Nephron (organoid): ENCODE measurements around the gene HLA-DRB5.
"Not testable (repeated sequence)": the region's sequence is repeated elsewhere in the genome, so short reads cannot be mapped to it uniquely, and the experiment has no call there.

Source experiments
- H3K27ac Mint-ChIP-seq, 3 experiments: 2 replicates each; pipeline ENCODE4 v1.8.0; 2020; ENCODE audit warnings: mixed read lengths in 3 of 3, mild to moderate bottlenecking in 2 of 3, moderate library complexity in 1 of 3
- H3K27me3 Mint-ChIP-seq: 2 replicates; pipeline ENCODE4 v1.8.0; 2021; ENCODE audit warnings: low read depth, mild to moderate bottlenecking, moderate library complexity, mixed read lengths
- H3K36me3 Mint-ChIP-seq: 2 replicates; pipeline ENCODE4 v1.8.0; 2020; ENCODE audit warnings: low read depth, mixed read lengths
- H3K4me1 Mint-ChIP-seq: 2 replicates; pipeline ENCODE4 v1.8.0; 2020; ENCODE audit warnings: mixed read lengths
- H3K4me3 Mint-ChIP-seq, 3 experiments: 2 replicates each; pipeline ENCODE4 v1.8.0; 2020; ENCODE audit warnings: mild to moderate bottlenecking in 3 of 3, mixed read lengths in 3 of 3, moderate library complexity in 2 of 3
- H3K9me3 Mint-ChIP-seq: 2 replicates; pipeline ENCODE4 v1.8.0; 2020; ENCODE audit warnings: mixed read lengths
- CTCF ChIP-seq, 3 experiments: fragments of 200-600 bp; sonication (generic); IDR thresholded peaks; one replicate each; pipeline ENCODE4 v1.5.0; 2021; ENCODE audit warnings: antibody characterized with exemption in 3 of 3; ENCODE audit not compliant: unreplicated experiment in 3 of 3

Gene HLA-DRB5

DNA sequence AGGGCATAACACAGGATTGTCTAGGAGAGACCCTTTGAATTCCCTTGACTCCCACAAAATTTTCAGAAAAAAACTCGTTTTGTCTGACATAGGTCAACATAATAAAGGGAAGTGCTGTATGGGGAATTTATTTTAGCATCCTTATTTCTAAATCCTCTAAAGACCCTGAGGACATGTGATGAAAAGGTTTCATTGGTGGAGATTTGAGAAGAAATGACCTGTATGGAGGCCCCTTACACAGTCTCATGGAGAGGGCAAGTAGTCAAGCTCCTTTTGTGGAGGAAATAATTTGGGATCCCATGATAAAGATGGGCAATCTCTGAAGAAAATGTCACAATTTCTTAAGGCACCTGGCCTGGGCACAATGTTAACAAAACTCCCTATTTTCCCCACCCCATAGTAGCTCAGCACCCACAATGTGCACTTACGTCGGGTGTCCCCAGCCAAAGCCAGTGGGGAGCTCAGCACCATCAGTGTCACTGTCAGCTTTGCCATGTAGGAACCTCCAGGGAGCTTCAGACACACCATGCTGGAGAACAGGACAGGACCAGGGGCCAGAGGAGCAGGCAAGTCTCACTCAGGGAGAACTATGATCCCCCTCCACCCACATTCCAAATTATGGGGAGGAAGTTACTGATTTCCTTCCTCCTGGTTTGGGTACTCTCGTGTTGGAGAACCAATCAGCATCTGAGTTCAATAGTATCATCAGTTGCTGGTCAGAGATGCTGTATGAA lies at the start of gene HLA-DRB5:
HLA-DRB5 (minus strand) TSS at position 591 of the 734 bp plus-strand sequence; CDS start at position 528, 63 bp downstream.
- Mint-ChIP-seq H3K4me3 (no peak within 1 kb of the TSS), H3K27me3 (peaks cover 11% of the 10 kb centered on the region), H3K27ac (no peak within 1 kb of the TSS), H3K36me3 (no peaks in the 10 kb centered on the region), H3K4me1 (no peaks in the 10 kb centered on the region), H3K9me3 (peaks cover 4% of the 10 kb centered on the region)
- no peak for TF ChIP-seq CTCF (IDR thresholded peaks at IDR 0.05; ENCODE audit: unreplicated experiment in 3 of 3)

- Mint-ChIP-seq H3K27ac (no peak overlapping the region), H3K36me3 (no peaks in the 10 kb centered on the region), H3K4me3 (no peak overlapping the region), H3K9me3 (no peaks in the 10 kb centered on the region), H3K27me3 (peaks cover 16% of the 10 kb centered on the region), H3K4me1 (peaks cover 5% of the 10 kb centered on the region)
- no peak for TF ChIP-seq CTCF (IDR thresholded peaks at IDR 0.05; ENCODE audit: unreplicated experiment in 3 of 3)
Observed at GRCh38 chr6:32578962-32579361, 48.9 kb upstream of the HLA-DRB5 start.

DNA sequence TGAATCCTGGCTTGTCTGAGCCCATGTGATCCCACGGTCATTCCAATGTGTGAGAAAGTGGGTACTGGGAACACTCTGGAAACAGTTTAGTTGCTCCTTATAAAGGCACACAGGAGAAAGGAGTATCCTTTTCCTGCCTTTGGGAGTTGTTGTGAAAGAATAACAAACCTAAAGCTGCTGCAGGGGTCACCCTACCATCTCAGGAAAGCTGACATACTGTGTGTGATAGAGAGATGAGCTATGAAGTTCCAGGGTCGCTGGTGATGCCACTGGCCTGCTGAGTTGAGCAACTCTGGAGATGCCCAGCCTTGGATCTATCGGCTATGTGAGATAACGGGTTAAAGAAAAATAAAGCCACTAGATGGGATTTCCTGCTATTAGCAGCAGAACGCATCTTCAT lies 47.4 kb upstream of the HLA-DRB5 start:
- not testable (repeated sequence) for H3K36me3 Mint-ChIP-seq, H3K27ac Mint-ChIP-seq, H3K27me3 Mint-ChIP-seq, H3K4me3 Mint-ChIP-seq, H3K4me1 Mint-ChIP-seq, H3K9me3 Mint-ChIP-seq

DNA sequence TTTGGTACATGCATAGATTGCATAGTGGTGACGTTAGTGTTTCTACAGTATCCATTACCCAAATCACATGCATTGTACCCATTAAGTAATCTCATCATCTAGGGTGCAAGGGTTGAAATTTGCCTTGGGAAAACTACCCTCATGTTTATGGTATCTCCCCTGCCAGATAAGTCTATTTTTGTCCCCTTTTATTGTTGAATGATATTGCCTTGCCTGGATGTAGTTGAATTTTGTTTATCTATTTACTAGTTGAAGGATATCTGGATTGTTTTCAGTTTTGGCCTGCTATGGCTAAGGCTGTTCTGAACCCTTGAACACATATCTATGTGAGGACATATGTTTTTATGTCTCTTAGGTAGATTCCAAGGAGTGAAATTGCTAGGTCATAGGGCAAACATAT lies 46.2 kb upstream of the HLA-DRB5 start:
- H3K27me3 Mint-ChIP-seq: peaks cover 5% of the 10 kb centered on the region
- H3K4me3 Mint-ChIP-seq: no peak overlapping the region
- no peak for TF ChIP-seq CTCF (IDR thresholded peaks at IDR 0.05; ENCODE audit: unreplicated experiment in 3 of 3)
- no peak overlapping the region for H3K27ac Mint-ChIP-seq
- H3K9me3 Mint-ChIP-seq: no peaks in the 10 kb centered on the region
- no peaks in the 10 kb centered on the region for H3K4me1 Mint-ChIP-seq
- no peaks in the 10 kb centered on the region for H3K36me3 Mint-ChIP-seq

DNA sequence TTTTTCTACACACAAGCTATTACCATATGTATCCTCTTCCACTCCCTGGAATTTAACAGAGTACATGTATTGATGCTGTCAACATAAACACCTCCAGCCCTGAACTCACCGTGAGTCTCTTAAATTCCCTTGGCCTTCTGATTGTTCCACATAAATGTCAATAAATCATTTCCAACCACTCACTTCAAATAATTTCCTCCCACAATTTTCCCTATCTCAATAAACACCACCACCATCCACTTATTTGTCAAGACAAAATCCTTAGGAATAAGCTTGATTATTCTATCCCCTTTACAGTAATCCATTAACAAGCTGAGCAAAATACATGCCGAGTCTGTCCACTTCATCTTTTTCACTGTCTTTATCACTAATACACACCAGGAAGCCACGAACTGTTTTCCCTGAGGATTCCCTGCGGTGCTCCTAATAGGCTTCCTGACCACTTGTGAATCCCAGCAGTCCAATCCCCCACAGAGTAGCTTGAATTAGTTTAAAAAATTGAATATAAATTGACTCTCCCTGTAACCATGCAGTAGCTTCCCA lies 40.3 kb upstream of the HLA-DRB5 start:
- no peaks in the 10 kb centered on the region for H3K27me3 Mint-ChIP-seq
- peaks cover 3% of the 10 kb centered on the region for H3K9me3 Mint-ChIP-seq
- no peaks in the 10 kb centered on the region for H3K36me3 Mint-ChIP-seq
- H3K4me1 Mint-ChIP-seq: no peaks in the 10 kb centered on the region
- H3K4me3 Mint-ChIP-seq: no peak overlapping the region
- TF ChIP-seq CTCF (IDR thresholded peaks at IDR 0.05; ENCODE audit: unreplicated experiment in 3 of 3): no peak
- no peak overlapping the region for H3K27ac Mint-ChIP-seq

DNA sequence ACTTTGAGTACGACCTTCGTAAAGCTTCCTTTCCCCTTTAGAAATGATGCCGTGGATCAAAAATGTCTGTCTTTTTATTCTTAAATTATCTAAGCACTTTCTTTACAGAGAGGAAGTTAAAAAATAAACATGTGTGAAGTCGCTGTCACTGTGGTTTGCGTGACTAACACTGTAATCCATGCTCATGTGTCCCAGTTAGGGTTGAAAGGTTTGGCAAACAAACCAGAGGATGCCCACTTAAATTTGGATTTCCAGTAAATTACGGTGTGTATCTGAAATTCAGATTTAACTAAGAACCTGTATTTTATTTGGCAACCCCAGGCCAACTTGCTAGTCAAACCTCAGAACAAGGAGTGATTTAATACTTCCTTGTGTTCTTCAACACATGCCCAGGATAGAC lies 38.5 kb upstream of the HLA-DRB5 start:
- H3K27me3 Mint-ChIP-seq: no peaks in the 10 kb centered on the region

More for the DNA sequence above, 38.5 kb upstream of the HLA-DRB5 start:
- Mint-ChIP-seq H3K4me1 (no peaks in the 10 kb centered on the region), H3K36me3 (no peaks in the 10 kb centered on the region), H3K4me3 (no peak overlapping the region), H3K27ac (no peak overlapping the region), H3K9me3 (peaks cover 3% of the 10 kb centered on the region)
- TF ChIP-seq CTCF (IDR thresholded peaks at IDR 0.05; ENCODE audit: unreplicated experiment in 3 of 3): no peak
